Fibroblast of peridontal ligament (primary cell): Measurements from ENCODE around the gene MYH14.

Experiments used
- DNase-seq: peaks from one replicate; pipeline ENCODE4 v3.0.0-alpha.2; 2010; ENCODE audit errors: extremely low read depth

The MYH14 gene

DNA sequence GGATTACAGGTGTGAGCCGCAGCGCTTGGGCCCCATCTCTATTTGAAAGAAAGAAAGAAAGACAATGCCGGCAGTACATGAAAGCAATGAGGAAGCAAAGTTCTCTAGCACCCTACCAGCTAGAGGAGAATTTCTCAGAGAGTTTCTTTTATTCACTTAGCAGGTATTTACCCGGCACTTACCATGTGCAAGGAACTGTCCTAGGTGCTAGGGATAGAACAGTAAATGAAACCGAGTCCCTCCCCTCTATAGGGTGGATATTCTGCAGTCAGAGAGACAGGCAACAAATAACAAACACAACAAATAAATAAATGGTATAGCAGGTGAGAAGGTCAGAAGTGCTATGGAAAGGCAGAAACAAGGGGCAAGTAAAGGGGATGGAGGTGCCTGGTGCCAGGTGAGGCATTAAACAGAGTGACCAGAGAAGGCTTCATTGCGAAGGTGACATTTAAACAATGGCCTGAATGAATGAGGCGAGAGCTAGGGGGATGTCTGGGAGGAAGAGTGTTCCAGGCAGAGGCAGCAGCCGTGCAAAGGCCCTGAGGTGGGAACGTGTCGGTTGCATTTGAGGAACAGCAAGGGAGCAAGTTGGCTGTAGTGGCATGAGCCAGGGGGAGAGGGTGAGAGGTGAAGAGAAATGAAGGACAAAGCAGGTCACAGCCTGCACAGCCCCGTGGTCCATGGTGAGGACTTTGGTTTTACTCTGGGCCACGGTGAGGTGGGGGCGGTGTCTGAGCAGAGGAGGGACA lies 10.8 kb upstream of the MYH14 start:
- no peak for DNase-seq

GRCh38 chr19:50195224-50195623 lies 8.2 kb upstream of the MYH14 start:
- no peak for DNase-seq

GRCh38 chr19:50196322-50196932 lies 7.0 kb upstream of the MYH14 start:
- DNase-seq = no peak

GRCh38 chr19:50197348-50197747 lies 6.1 kb upstream of the MYH14 start:
- DNase-seq = no peak

DNA sequence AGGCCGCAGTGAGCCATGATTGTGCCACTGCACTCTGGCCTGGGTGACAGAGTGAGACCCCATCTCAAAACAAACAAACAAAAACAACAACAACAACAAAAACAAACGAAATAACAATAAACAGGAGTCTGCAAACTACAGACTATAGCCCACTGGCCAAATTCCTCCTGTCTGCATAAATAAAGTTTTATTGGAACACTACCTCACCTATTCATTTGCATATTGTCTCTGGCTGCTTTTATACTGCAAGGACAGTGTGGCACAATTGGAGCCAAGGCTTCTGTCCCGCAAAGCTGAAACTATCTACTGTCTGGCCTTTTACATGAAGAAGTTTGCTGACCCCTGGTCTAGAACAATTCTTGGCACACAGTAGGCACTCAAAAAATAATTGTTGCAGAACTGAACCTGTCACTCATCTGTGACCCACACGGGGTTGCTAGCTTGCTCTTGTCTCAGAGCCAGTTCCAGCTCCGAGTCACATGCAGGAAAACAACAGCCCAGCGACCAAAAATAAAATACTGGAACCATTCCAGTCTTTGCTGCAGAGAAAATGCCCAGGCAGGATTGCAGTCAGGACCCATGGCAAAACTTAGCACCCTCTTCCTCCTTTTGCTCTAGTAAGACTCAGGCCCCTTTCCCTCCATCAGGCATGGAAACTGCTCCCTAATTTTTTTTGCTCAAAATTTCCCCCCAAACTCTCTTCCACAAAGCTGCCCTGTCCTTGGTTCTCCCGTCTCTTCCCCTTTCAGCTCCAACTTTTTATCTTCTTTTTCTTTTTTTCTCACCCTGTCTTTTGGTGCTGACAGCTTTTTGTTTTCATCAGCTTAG lies 4.8 kb upstream of the MYH14 start:
- DNase-seq = no peak

GRCh38 chr19:50199259-50199555 lies 4.2 kb upstream of the MYH14 start:
- DNase-seq = no peak

DNA sequence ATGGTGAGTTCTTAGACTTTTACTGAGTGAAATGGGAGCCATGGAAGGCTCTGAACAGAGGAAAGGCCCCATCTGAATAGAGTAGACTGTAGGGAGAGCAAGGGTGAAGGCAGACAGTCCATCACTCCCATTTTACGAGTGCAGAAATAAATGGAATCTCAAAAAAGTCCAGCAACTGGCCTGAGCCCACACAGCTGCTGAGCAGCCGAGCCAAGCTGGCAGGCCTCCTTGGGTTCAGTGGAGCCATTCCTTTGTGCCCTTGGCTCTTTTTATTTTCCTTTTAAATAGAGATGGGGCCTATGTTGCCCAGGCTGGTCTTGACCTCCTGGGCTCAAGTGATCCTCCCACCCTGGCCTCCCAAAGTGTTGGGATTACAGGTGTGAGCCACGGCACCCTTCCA lies 1.0 kb upstream of the MYH14 start:
- DNase-seq = no peak

DNA sequence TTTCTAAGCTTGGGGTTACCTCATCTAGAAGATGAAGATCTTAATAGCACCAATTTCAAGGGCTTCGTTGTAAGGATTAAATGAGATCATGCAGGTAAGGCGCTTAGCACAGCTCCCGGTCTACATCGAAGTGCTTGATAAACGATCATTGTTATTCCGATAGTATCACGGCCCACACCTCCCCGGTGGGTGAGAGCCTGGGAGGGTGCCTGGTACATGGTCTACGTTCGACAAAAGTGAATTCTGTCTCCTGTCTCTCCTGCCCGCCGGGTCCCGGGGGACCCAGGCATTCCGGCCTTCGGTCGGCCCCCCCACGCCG lies 501 bp upstream of the MYH14 start:
- DNase-seq = no peak

DNA sequence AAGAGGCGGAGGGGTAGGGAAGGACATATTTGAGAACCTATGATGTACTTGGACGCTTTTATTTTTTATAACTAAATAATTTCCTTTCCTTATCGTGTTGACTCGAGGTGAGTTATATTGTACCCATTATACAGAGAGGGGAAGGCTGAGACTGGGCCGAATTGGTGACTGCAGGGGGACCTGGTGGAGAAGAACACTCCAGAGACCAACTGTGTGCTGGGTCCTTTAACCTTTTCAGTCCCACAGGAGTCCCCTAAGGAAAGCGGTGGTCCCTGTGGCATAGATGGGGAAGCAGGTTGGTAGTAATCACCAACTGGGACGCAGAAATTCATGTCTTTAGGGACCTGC lies 633 bp downstream of the MYH14 start:
- no peak for DNase-seq

DNA sequence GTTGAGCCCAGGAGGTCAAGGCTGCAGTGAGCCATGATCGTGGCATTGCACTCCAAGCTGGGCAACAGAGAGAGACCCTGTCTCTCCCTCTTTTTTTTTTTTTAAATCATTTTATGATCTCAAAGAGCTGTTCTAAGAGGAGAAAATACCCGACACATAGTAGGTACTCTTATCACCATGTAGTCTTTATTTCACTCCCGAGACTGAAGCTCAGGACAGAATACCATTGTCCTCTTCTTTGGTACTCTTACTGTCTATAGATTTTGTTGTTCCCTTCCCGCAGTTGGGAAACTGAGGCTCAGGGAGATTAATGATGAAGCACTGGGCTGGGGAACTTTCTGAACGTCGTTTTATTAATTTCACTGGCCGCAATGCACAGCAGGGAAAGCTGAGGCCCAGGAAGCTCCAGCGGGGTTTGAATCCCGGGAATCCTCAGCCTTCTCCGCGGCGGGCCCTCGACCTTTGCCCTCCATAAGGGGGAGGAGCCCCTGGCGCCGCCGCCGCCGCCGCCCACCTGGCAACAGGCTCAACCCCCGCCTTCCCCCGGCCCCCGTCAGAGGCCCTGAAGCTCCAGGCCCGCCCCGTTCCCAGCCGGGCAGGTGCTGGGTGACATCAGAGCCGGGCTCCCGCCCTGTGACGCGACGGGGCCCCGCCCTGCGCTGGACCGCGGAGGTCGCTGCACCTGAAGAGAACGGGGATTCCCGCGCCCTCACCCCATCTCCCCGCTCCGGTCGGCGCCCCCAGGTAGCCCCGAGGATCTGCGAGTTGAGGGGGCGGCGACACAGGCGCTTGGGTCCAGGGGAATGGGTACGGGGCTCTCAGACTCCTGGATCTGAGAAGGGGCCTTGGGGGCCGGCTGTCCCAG lies 1.6 kb downstream of the MYH14 start:
- no peak for DNase-seq

GRCh38 chr19:50205681-50206138 lies 2.3 kb downstream of the MYH14 start:
- no peak for DNase-seq

DNA sequence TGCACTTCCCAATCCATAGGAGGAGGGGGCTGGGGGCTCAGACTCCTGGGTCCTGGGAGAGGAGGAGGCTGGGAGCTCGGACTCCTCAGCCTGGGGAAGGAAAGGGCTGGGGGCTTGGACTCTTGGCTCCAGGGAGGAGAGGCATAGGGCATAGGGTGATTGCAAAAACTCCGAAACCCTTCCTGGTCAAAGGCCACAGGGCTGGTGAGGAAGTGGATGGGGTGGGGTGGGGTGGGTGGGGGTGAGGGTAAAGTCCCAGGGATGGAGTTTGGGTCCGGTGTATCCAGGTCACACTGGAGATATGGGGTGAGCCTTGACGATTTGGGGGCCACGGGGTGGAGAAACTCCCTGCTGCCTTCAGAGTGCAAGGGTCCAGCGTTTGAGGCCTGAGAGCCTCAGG lies 2.8 kb downstream of the MYH14 start:
- DNase-seq = no peak

DNA sequence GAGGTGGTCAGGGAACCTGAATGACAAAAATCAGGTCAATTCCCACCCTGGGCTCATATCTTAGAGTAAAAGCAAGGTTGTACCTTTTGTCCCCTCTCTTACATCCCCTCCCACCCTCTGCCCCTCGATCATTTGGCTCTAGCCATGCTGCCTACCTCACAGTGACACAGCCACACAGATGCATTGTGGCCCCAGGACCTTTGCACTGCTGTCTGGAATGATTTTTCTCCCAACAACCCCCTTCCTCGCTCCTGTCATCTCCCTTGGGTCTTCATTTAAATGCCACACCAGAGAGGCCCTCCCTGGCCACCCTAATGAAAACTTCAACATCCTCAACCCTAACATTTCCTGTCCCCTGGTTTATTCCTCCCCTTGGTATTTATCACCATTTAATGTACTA lies 4.3 kb downstream of the MYH14 start:
- no peak for DNase-seq

GRCh38 chr19:50209131-50209530 lies 5.7 kb downstream of the MYH14 start:
- no peak for DNase-seq

GRCh38 chr19:50210425-50210824 lies 7.0 kb downstream of the MYH14 start:
- DNase-seq = no peak

- no peak for DNase-seq
Observed at GRCh38 chr19:50213925-50214324, 10.5 kb downstream of the MYH14 start.

DNA sequence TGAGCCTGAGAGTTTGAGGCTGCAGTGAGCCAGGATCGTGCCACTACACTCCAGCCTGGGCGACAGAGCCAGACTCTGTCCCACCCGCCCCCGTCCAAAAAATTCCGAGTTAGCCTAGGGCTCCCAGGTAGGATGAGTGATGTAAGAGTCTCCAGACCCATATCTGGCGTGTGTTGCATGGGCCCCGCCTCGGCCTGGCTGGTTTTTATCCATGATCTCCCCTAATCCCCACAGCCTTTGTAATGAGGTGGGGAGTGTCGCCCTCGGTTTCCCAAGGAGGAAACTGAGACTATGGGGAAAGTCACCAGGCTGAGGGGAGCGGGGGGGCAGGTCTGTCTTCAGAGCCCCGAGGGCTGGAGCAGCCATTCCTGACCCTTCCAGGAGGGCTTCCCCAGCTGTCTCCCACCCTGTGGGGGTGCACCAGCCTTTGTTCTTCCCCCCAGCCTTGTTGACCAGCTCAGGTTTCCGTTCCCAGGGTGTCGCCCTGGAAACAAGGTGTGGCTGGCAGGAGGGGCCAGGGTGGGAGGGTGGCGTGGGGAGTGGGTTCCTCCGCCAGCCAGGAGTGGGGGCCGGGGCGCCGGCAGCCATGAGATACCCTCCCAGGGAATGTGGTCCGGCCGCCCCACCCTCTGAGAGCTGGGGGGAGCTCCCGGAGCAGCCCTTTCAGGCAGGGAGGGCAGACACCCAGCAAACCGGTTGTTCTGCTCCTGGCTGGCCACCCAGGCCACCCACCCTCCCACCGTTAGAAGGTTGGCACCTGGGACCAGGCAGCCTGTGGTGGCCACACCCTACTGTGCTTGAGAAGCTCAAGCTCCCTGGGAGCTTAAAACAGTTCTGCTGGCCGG lies 11.5 kb downstream of the MYH14 start:
- DNase-seq = no peak

- DNase-seq = no peak
Observed at GRCh38 chr19:50215820-50216219, 12.4 kb downstream of the MYH14 start.

DNA sequence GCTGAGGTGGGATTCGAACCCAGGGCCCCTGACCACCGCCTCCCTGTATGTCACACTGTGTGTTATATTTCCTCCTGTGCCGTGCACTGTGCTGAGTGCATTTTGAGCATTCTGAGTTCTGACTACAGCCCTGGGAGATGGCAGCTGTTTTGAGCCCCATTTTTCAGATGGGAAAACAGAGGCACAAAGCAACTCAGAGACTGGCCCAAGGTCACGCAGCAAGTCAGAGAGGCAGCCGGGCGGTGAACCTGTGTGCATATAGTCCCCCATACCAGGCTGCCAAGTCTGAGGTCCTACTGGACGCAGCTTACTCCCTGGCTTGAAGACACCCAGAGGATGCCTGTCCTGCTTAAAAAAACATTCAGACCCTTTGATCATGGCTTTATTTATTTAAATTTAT lies 17.7 kb downstream of the MYH14 start:
- no peak for DNase-seq

GRCh38 chr19:50222691-50223438 lies 19.4 kb downstream of the MYH14 start:
- no peak for DNase-seq

DNA sequence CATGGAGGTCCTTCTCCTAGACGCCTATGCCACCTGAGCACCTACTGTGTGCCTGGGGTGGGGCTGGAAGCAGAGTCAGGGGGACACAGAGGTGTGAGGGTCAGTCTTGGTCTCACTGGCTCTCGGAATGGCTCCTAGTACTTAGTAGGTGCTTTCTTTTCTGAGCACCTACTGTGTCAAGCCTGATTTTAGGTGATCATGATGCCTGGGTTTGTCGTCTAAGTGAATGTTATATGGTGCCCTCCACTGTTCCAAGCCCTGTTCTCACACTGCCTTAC lies 20.0 kb downstream of the MYH14 start:
- no peak for DNase-seq
